ENCODE data around the gene SART3.

The SART3 gene

GRCh38 chr12:108560752-108561719 lies at the start of gene SART3:
SART3 (minus strand) TSS chr12:108561173; CDS start chr12:108561154, 19 bp downstream.
- peak; percentile 89 for DNase-seq

- DNase-seq = no peak
Measured at GRCh38 chr12:108610336-108610815, 49.4 kb upstream of the SART3 start.

GRCh38 chr12:108609537-108610335 lies 48.8 kb upstream of the SART3 start:
- DNase-seq = no peak

GRCh38 chr12:108608616-108609015 lies 47.6 kb upstream of the SART3 start:
- no peak for DNase-seq

GRCh38 chr12:108607981-108608600 lies 47.1 kb upstream of the SART3 start:
- no peak for DNase-seq

- DNase-seq = no peak
Measured at GRCh38 chr12:108606492-108606891, 45.5 kb upstream of the SART3 start.

- no peak for DNase-seq
Measured at GRCh38 chr12:108605690-108606406, 44.9 kb upstream of the SART3 start.

- DNase-seq = no peak
Measured at GRCh38 chr12:108605000-108605689, 44.2 kb upstream of the SART3 start.

- no peak for DNase-seq
Measured at GRCh38 chr12:108604208-108604941, 43.4 kb upstream of the SART3 start.

- DNase-seq = no peak
Measured at GRCh38 chr12:108603743-108604142, 42.8 kb upstream of the SART3 start.

GRCh38 chr12:108602976-108603704 lies 42.2 kb upstream of the SART3 start:
- DNase-seq = no peak

GRCh38 chr12:108602209-108602705 lies 41.3 kb upstream of the SART3 start:
- no peak for DNase-seq

GRCh38 chr12:108600702-108601007 lies 39.7 kb upstream of the SART3 start:
- DNase-seq = no peak

GRCh38 chr12:108599948-108600701 lies 39.2 kb upstream of the SART3 start:
- DNase-seq = no peak

GRCh38 chr12:108599541-108599940 lies 38.6 kb upstream of the SART3 start:
- no peak for DNase-seq

GRCh38 chr12:108598553-108599250 lies 37.7 kb upstream of the SART3 start:
- no peak for DNase-seq

GRCh38 chr12:108597559-108598471 lies 36.8 kb upstream of the SART3 start, which contains the start of gene TMEM119:
TMEM119 (minus strand) TSS chr12:108598084; CDS start chr12:108592383, 5,701 bp downstream.
- no peak for DNase-seq
